ENCODE measurements around the gene S100P. TPM values are rescaled to one million over a fixed set of nuclear protein-coding genes. Genes with fewer than 3 reads are reported as not detected.

Gene S100P
- total RNA-seq, 4 donors from 2014 or later = 0.56 TPM; not detected in 3

GRCh38 chr4:6692379-6692778 is 1.3 kb upstream of the S100P start:
- no peak for DNase-seq
- Histone ChIP-seq H3K9me3 (no peaks in the 10 kb centered on the region), H3K36me3 (no peaks in the 10 kb centered on the region), H3K27me3 (no peaks in the 10 kb centered on the region), H3K4me3 (replicated peaks in 1 of 3) (no peak overlapping the region), H3K4me1 (peaks cover 0 to 8% of the 10 kb centered on the region in 2 donors), H3K27ac (no peak overlapping the region)
- TF ChIP-seq CTCF (IDR thresholded peaks at IDR 0.05) (no peak), POLR2A (IDR thresholded peaks at IDR 0.05) (no peak)
- intact Hi-C loops (cut with DNase I) = no loop called here
- 84 to 91% methylated on average over 8 of the region's 8 CpGs for WGBS, 2 donors

- Histone ChIP-seq H3K4me3 (replicated peaks in 1 of 3) (no peak overlapping the region), H3K27ac (no peak overlapping the region), H3K27me3 (no peaks in the 10 kb centered on the region), H3K4me1 (peaks cover 0 to 8% of the 10 kb centered on the region in 2 donors), H3K9me3 (no peaks in the 10 kb centered on the region), H3K36me3 (no peaks in the 10 kb centered on the region)
- TF ChIP-seq CTCF (IDR thresholded peaks at IDR 0.05) (no peak), POLR2A (IDR thresholded peaks at IDR 0.05) (no peak)
- intact Hi-C loops (cut with DNase I) = no loop called here
- 73 to 77% methylated on average over 3 of the region's 3 CpGs for WGBS, 2 donors
- no peak for DNase-seq
Measured at GRCh38 chr4:6692806-6693205, 872 bp upstream of the S100P start.

GRCh38 chr4:6694177-6694901 is 661 bp downstream of the S100P start:
- DNase-seq = no peak
- no peak overlapping the region for H3K27ac ChIP-seq
- no peaks in the 10 kb centered on the region for H3K9me3 ChIP-seq
- intact Hi-C loops (cut with DNase I) = no loop called here
- WGBS, 2 donors = 83 to 84% methylated on average over 11 to 16 of the region's 16 CpGs
- H3K4me1 ChIP-seq = peaks cover 0 to 8% of the 10 kb centered on the region in 2 donors
- no peak for TF ChIP-seq POLR2A (IDR thresholded peaks at IDR 0.05)
- TF ChIP-seq CTCF (IDR thresholded peaks at IDR 0.05) = no peak
- no peaks in the 10 kb centered on the region for H3K27me3 ChIP-seq
- no peak overlapping the region for H3K4me3 ChIP-seq (replicated peaks in 1 of 3)
- H3K36me3 ChIP-seq = no peaks in the 10 kb centered on the region

DNA sequence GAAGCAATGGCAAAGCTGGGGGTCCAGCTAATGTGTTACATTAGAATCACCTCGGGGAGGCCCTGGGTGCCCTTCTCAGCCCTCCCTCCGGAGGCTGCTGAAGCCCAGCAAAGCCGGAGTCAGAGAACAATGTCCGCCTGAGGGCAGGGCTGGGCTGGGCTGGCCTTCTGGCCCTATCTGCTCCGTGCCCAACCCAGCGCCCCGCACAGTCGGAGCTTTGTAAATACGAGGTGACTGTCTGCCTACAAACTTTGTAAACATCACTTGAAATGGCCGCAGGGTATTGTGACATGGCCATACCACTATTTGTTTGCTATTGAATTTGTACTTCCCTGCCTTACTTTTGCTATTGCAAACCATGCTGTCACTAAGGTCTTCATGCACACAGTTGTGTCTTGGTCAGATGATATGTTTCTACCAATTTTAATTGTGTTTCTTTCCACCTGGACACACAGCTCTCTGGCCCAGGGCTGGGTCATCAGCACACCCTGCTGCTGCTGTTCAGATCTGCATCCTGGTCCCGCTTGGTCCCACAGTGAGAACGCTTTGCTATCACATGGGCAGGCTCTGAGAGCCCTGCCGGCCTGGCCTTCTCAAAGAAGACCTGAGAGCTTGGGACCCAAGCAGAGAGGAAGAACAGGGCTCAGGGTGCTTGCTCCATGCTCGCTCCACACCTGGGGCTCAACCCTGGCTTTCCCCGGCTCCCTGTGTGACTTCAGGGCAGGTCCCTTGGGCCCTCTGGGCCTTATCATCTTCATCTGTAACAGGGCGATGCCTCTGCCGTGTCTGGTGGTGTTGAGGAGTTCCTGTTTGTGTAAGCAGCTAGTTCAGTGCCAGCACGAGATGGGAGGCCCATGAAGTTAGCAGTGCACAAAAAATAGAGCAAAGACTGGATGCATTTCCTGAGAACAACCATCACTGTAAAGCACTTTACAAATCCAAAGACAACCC is 2.3 kb downstream of the S100P start:
- Histone ChIP-seq H3K4me1 (no peaks in the 10 kb centered on the region), H3K9me3 (no peaks in the 10 kb centered on the region), H3K27me3 (no peaks in the 10 kb centered on the region), H3K4me3 (replicated peaks in 1 of 3) (no peak overlapping the region), H3K36me3 (no peaks in the 10 kb centered on the region), H3K27ac (no peak overlapping the region)
- whole genome bisulfite sequencing, 2 donors = 68 to 80% methylated on average over 17 to 18 of the region's 18 CpGs
- DNase-seq = no peak
- intact Hi-C loops (cut with DNase I) = no loop called here
- TF ChIP-seq CTCF (IDR thresholded peaks at IDR 0.05) (no peak), POLR2A (IDR thresholded peaks at IDR 0.05) (no peak)

- WGBS, 2 donors = 77 to 81% methylated on average over 6 to 8 of the region's 8 CpGs
- Histone ChIP-seq H3K36me3 (no peaks in the 10 kb centered on the region), H3K9me3 (no peaks in the 10 kb centered on the region), H3K4me3 (replicated peaks in 1 of 3) (no peak overlapping the region), H3K27ac (no peak overlapping the region), H3K4me1 (no peaks in the 10 kb centered on the region), H3K27me3 (no peaks in the 10 kb centered on the region)
- intact Hi-C loops (cut with DNase I) = no loop called here
- no peak for TF ChIP-seq POLR2A (IDR thresholded peaks at IDR 0.05)
- TF ChIP-seq CTCF (IDR thresholded peaks at IDR 0.05) = no peak
- no peak for DNase-seq
Measured at GRCh38 chr4:6696611-6697010, 2.9 kb downstream of the S100P start.

Measured in thyroid gland (tissue), 4 donors.